Neural cell (in vitro differentiated cells): ENCODE results near the gene OSBPL7. TPM values are rescaled to one million over a fixed set of nuclear protein-coding genes. Genes with fewer than 3 reads are reported as not detected.

Source experiments
- H2AFZ ChIP-seq: fragments of 200-600, 300-800 bp; sonication (generic), shearing (Covaris generic); 2 replicates; pipeline ENCODE4 v1.6.0; 2014; ENCODE audit warnings: low read depth, mild to moderate bottlenecking, antibody characterized with exemption, low read length, moderate library complexity
- H3F3A ChIP-seq: fragments of 200-600 bp; shearing (Covaris generic); 2 replicates; pipeline ENCODE4 v1.6.1; 2016; ENCODE audit warnings: mild to moderate bottlenecking, moderate library complexity, mixed read lengths, antibody characterized with exemption, low read length; ENCODE audit not compliant: insufficient read depth, poor library complexity, severe bottlenecking
- H3K27ac ChIP-seq: fragments of 200-600, 300-800 bp; sonication (generic), shearing (Covaris generic); 2 replicates; pipeline ENCODE4 v1.5.1; 2014; ENCODE audit warnings: mild to moderate bottlenecking, low read length, moderate library complexity
- H3K27me3 ChIP-seq: fragments of 300-800, 200-600 bp; sonication (generic), shearing (Covaris generic); 2 replicates; pipeline ENCODE4 v1.6.0; 2014; ENCODE audit warnings: mild to moderate bottlenecking, low read depth, low read length, moderate library complexity; ENCODE audit not compliant: insufficient read depth
- H3K36me3 ChIP-seq: fragments of 300-800, 200-600 bp; sonication (generic), shearing (Covaris generic); 2 replicates; pipeline ENCODE4 v1.5.1; 2014; ENCODE audit warnings: mild to moderate bottlenecking, antibody characterized with exemption, low read length, moderate library complexity; ENCODE audit not compliant: insufficient read depth
- H3K4me2 ChIP-seq: fragments of 300-800, 200-600 bp; sonication (generic), shearing (Covaris generic); 2 replicates; pipeline ENCODE4 v1.6.0; 2014; ENCODE audit warnings: mild to moderate bottlenecking, low read length
- H3K4me3 ChIP-seq: fragments of 300-800, 200-600 bp; sonication (generic), shearing (Covaris generic); 2 replicates; pipeline ENCODE4 v1.5.1; 2014; ENCODE audit warnings: mild to moderate bottlenecking, low read length, moderate library complexity
- H3K79me2 ChIP-seq: fragments of 200-600 bp; shearing (Covaris generic); replicated peaks from 2 replicates; pipeline ENCODE4 v1.6.0; 2014; ENCODE audit warnings: mild to moderate bottlenecking, low read length, moderate library complexity; ENCODE audit not compliant: insufficient read depth
- H3K9ac ChIP-seq: fragments of 300-800, 200-600 bp; sonication (generic), shearing (Covaris generic); 2 replicates; pipeline ENCODE4 v1.6.1; 2016; ENCODE audit warnings: mild to moderate bottlenecking, low read length, mixed read lengths
- H3K9me2 ChIP-seq: fragments of 200-600 bp; shearing (Covaris generic); 2 replicates; pipeline ENCODE4 v1.6.1; 2016; ENCODE audit warnings: mild to moderate bottlenecking, low read length, mixed read lengths; ENCODE audit not compliant: insufficient read depth
- H3K9me3 ChIP-seq: fragments of 200-600, 300-800 bp; sonication (generic), shearing (Covaris generic); 2 replicates; pipeline ENCODE4 v1.6.1; 2016; ENCODE audit warnings: mild to moderate bottlenecking, mixed run types, low read length, moderate library complexity, mixed read lengths
- H4K20me1 ChIP-seq: fragments of 200-600 bp; shearing (Covaris generic); 2 replicates; pipeline ENCODE4 v1.6.1; 2016; ENCODE audit warnings: mild to moderate bottlenecking, mixed run types; ENCODE audit not compliant: insufficient read depth
- EP300 ChIP-seq: fragments of 450-650 bp; conservative IDR thresholded peaks from 2 replicates; pipeline ENCODE4 v1.6.1; 2014; ENCODE audit warnings: antibody characterized with exemption, mild to moderate bottlenecking, moderate library complexity; ENCODE audit not compliant: poor library complexity, severe bottlenecking
- EZH2 ChIP-seq: fragments of 200-600, 300-800 bp; shearing (Covaris generic), sonication (generic); IDR thresholded peaks from 2 replicates; pipeline ENCODE4 v1.6.1; 2014; ENCODE audit warnings: antibody characterized with exemption, low read length, borderline replicate concordance, mild to moderate bottlenecking; ENCODE audit not compliant: insufficient read depth, poor library complexity, severe bottlenecking
- MXI1 ChIP-seq: fragments of 450-650 bp; conservative IDR thresholded peaks from 2 replicates; pipeline ENCODE4 v1.6.1; 2014; ENCODE audit warnings: antibody characterized with exemption, mild to moderate bottlenecking; ENCODE audit not compliant: poor library complexity, severe bottlenecking
- POLR2AphosphoS5 ChIP-seq: IDR thresholded peaks from 2 replicates; pipeline ENCODE4 v1.6.1; 2012
- RAD21 ChIP-seq: fragments of 450-650 bp; conservative IDR thresholded peaks from 2 replicates; pipeline ENCODE4 v1.6.1; 2014; ENCODE audit warnings: antibody characterized with exemption, mild to moderate bottlenecking, moderate library complexity
- SMC3 ChIP-seq: fragments of 450-650 bp; conservative IDR thresholded peaks from 2 replicates; pipeline ENCODE4 v1.6.1; 2014; ENCODE audit warnings: antibody characterized with exemption, mild to moderate bottlenecking, moderate library complexity; ENCODE audit not compliant: poor library complexity
- TAF1 ChIP-seq: IDR thresholded peaks from 2 replicates; pipeline ENCODE4 v1.6.1; 2012; ENCODE audit warnings: low read depth
- polyA plus RNA-seq: library from polyadenylated mRNA; depleted of rRNA; stranded (reverse); fragments of >200 nt; gene quantifications from 2 replicates; pipeline ENCODE4 v1.2.3, GENCODE V29; 2014
- TF ChIP-seq, protein P1 (sequence below): IDR thresholded peaks from 2 replicates; pipeline ENCODE4 v1.6.1; 2012; ENCODE audit warnings: borderline replicate concordance
- TF ChIP-seq, protein P2 (sequence below): fragments of 450-650 bp; IDR thresholded peaks from 2 replicates; pipeline ENCODE4 v1.5.1; 2014; ENCODE audit warnings: antibody characterized with exemption, mild to moderate bottlenecking, moderate library complexity; ENCODE audit not compliant: poor library complexity, severe bottlenecking

OSBPL7 gene
- polyA plus RNA-seq, 1 donor from 2014 or later, result 10.0 TPM

DNA sequence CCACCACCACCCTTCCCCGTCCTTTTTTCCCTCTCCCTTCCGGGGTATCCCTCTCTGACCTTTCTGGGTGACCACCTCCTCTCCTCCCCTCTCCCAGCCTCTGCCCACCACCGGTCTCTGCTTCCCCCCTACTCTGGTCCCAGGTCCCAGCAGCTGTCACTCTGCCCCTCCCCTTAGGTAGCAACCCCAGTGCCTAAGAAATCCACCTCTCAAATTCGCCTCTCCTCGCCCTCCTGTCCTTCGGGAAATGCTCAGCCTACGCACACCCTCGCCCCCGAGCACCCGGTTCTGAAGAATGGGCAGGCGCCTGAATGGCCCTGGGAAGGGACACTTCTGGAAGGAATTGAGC is 30.1 kb upstream of the OSBPL7 start:
- no peak overlapping the region for H3K27ac ChIP-seq
- H3K36me3 ChIP-seq, result no peaks in the 10 kb centered on the region
- no peak overlapping the region for H3K9ac ChIP-seq
- no peaks in the 10 kb centered on the region for H3F3A ChIP-seq
- H3K79me2 ChIP-seq, result no peaks in the 10 kb centered on the region
- H3K4me2 ChIP-seq, result no peak overlapping the region
- H3K4me3 ChIP-seq, result no peak overlapping the region
- peaks cover 100% of the 10 kb centered on the region for H3K27me3 ChIP-seq
- TF ChIP-seq TAF1 (no peak), EZH2 (peak; percentile 62)
- no peaks in the 10 kb centered on the region for H3K9me2 ChIP-seq
- H4K20me1 ChIP-seq, result no peaks in the 10 kb centered on the region
- no peaks in the 10 kb centered on the region for H3K9me3 ChIP-seq
- no peak overlapping the region for H2AFZ ChIP-seq

DNA sequence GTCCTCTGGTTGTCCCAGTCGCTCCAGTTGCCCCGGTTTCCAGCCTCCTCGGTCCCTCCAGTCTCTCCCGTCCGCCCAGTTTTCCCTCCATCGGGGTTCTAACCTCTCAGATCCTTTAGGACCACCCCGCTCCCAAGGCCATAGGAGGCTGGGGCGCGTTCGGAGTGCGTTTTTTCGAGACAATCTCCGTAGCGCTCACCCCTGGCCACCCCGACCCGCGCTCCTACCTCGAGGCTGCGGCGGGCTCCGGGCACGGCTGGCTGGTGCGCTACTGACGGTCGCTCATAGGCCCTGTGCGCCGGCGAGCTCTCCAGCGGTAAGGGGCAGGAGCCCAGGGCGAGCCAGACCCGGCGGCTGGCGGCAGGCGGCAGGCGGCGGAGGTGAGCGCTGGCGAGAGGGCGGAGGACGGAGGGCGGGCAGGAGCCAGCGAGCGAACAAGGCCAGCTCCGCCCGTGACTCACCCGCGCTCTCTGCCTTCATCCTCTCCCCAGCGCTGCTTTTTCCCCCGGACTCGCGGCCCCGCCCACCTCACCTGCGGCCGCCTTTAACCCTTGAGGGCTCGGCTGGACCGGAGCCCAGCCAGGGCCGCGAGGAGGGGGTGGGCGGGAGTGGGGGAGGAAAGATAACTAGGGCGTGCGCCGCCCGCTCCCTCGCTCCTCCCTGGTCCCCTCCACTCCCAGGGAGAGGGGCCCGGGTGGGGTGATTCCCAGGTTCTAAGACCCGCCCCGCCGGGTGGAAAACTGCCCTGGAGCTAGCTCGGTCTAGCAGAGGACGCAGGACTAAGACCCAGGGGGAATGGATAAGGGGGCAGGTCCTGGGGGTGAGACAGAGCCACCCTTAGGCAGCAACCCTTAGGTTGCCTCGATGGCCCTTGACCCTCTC is 29.3 kb upstream of the OSBPL7 start, which contains the start of gene SP6:
SP6 (minus strand) TSS at position 472 of the 882 bp plus-strand sequence. CDS start 2,734 bp downstream, outside the sequence.
- Histone ChIP-seq H3K36me3 (no peaks in the 10 kb centered on the region), H3K9me2 (no peaks in the 10 kb centered on the region), H3K9ac (peak within 1 kb of the TSS; percentile 55), H3K27ac (no peak within 1 kb of the TSS), H4K20me1 (no peaks in the 10 kb centered on the region), H3K4me3 (peak within 1 kb of the TSS; percentile 69), H2AFZ (no peak within 1 kb of the TSS), H3K79me2 (no peaks in the 10 kb centered on the region), H3K27me3 (peaks cover 100% of the 10 kb centered on the region), H3K4me2 (no peak within 1 kb of the TSS), H3F3A (no peaks in the 10 kb centered on the region), H3K9me3 (no peaks in the 10 kb centered on the region)
- TF ChIP-seq, protein P1, sequence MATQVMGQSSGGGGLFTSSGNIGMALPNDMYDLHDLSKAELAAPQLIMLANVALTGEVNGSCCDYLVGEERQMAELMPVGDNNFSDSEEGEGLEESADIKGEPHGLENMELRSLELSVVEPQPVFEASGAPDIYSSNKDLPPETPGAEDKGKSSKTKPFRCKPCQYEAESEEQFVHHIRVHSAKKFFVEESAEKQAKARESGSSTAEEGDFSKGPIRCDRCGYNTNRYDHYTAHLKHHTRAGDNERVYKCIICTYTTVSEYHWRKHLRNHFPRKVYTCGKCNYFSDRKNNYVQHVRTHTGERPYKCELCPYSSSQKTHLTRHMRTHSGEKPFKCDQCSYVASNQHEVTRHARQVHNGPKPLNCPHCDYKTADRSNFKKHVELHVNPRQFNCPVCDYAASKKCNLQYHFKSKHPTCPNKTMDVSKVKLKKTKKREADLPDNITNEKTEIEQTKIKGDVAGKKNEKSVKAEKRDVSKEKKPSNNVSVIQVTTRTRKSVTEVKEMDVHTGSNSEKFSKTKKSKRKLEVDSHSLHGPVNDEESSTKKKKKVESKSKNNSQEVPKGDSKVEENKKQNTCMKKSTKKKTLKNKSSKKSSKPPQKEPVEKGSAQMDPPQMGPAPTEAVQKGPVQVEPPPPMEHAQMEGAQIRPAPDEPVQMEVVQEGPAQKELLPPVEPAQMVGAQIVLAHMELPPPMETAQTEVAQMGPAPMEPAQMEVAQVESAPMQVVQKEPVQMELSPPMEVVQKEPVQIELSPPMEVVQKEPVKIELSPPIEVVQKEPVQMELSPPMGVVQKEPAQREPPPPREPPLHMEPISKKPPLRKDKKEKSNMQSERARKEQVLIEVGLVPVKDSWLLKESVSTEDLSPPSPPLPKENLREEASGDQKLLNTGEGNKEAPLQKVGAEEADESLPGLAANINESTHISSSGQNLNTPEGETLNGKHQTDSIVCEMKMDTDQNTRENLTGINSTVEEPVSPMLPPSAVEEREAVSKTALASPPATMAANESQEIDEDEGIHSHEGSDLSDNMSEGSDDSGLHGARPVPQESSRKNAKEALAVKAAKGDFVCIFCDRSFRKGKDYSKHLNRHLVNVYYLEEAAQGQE, result no peak
- no peak for TF ChIP-seq MXI1
- TF ChIP-seq EZH2, result peak; percentile 66
- TF ChIP-seq SMC3, result peak; percentile 22
- TF ChIP-seq POLR2AphosphoS5, result peak; percentile 37
- TF ChIP-seq, protein P2, sequence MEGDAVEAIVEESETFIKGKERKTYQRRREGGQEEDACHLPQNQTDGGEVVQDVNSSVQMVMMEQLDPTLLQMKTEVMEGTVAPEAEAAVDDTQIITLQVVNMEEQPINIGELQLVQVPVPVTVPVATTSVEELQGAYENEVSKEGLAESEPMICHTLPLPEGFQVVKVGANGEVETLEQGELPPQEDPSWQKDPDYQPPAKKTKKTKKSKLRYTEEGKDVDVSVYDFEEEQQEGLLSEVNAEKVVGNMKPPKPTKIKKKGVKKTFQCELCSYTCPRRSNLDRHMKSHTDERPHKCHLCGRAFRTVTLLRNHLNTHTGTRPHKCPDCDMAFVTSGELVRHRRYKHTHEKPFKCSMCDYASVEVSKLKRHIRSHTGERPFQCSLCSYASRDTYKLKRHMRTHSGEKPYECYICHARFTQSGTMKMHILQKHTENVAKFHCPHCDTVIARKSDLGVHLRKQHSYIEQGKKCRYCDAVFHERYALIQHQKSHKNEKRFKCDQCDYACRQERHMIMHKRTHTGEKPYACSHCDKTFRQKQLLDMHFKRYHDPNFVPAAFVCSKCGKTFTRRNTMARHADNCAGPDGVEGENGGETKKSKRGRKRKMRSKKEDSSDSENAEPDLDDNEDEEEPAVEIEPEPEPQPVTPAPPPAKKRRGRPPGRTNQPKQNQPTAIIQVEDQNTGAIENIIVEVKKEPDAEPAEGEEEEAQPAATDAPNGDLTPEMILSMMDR, result peak; percentile 43

DNA sequence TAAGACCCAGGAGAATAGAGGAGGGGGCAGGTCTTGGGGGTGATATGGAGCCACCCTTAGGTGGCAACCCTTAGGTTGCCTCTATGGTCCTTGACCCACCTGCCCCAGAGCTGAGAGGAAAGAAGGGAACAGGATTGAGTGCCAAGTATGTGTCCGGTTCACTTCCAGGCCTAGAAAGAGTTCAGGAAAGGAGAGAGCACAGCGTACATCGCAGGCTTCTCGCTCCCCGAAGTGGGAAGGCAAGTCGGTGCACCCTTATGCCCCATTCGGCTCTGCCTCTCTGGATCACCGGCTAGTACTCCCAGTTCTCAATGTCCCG is 28.7 kb upstream of the OSBPL7 start:
- Histone ChIP-seq H3K4me2 (no peak overlapping the region), H3K27me3 (peaks cover 100% of the 10 kb centered on the region), H3K79me2 (no peaks in the 10 kb centered on the region), H3K36me3 (no peaks in the 10 kb centered on the region), H3K9me2 (no peaks in the 10 kb centered on the region), H4K20me1 (no peaks in the 10 kb centered on the region), H3K27ac (no peak overlapping the region), H2AFZ (no peak overlapping the region), H3K9me3 (no peaks in the 10 kb centered on the region), H3K4me3 (peak overlapping the region; percentile 69), H3K9ac (peak overlapping the region; percentile 55), H3F3A (no peaks in the 10 kb centered on the region)
- TF ChIP-seq TAF1 (no peak), RAD21 (no peak), EP300 (no peak), POLR2AphosphoS5 (no peak), SMC3 (no peak), EZH2 (no peak)
- TF ChIP-seq, protein P2, result no peak
- TF ChIP-seq, protein P1, result no peak
